Adipose tissue (tissue), 3 donors: Measurements from ENCODE around the gene COL6A1. TPM values are rescaled to one million over a fixed set of nuclear protein-coding genes. Genes with fewer than 3 reads are reported as not detected.

Experiments used
- H3K27ac ChIP-seq: one replicate; pipeline ENCODE4 v1.5.1; 2013; ENCODE audit warnings: low read depth, low read length
- WGBS, 3 donors: extraction: QIAGEN DNeasy Blood & Tissue Kit; methylation state at CpG; one replicate each; pipeline ENCODE4 v1.1.7; 2013; 5-methylcytosine and 5-hydroxymethylcytosine counted together
- polyA plus RNA-seq, 3 donors: library from polyadenylated mRNA; stranded (reverse); fragments of 200-250 nt; gene quantifications; one replicate each; pipeline ENCODE4 v1.2.3, GENCODE V29; 2013
- donor health status: healthy with polysubstance abuse.
- donor health status: Bipolar disorder and iron deficiency.
- donor health status: healthy.

The COL6A1 gene
- polyA plus RNA-seq = 100 to 1,000 TPM in 2 of 3 donors, 10 to 100 TPM in 1; 74.2 to 471 (median 345) TPM

- 0 to 2% (median 1%) methylated on average over 29 to 44 of the region's 63 CpGs for WGBS, 3 donors
- H3K27ac ChIP-seq = no peak within 1 kb of the TSS
Observed at GRCh38 chr21:45981151-45982091, at the start of gene COL6A1. COL6A1 (plus strand) TSS chr21:45981770; CDS start chr21:45981851, 81 bp downstream.

GRCh38 chr21:45932922-45933502 lies 48.6 kb upstream of the COL6A1 start:
- H3K27ac ChIP-seq = no peak overlapping the region
- WGBS, 3 donors = 57 to 73% (median 73%) methylated on average over 9 of the region's 9 CpGs

GRCh38 chr21:45934085-45934484 lies 47.5 kb upstream of the COL6A1 start:
- no peak overlapping the region for H3K27ac ChIP-seq
- 50 to 66% (median 62%) methylated on average over 6 of the region's 6 CpGs for WGBS, 3 donors

GRCh38 chr21:45934554-45934953 lies 47.0 kb upstream of the COL6A1 start:
- 83 to 87% (median 84%) methylated on average over 3 of the region's 3 CpGs for WGBS, 3 donors
- no peak overlapping the region for H3K27ac ChIP-seq

GRCh38 chr21:45935628-45936027 lies 45.9 kb upstream of the COL6A1 start:
- no peak overlapping the region for H3K27ac ChIP-seq
- WGBS, 3 donors = 73 to 81% (median 78%) methylated on average over 3 of the region's 3 CpGs

GRCh38 chr21:45937721-45938452 lies 43.7 kb upstream of the COL6A1 start:
- WGBS, 3 donors = 75 to 83% (median 76%) methylated on average over 17 of the region's 17 CpGs
- H3K27ac ChIP-seq = no peak overlapping the region

- no peak overlapping the region for H3K27ac ChIP-seq
- 87 to 100% (median 97%) methylated on average over 1 of the region's 1 CpG for WGBS, 3 donors
Observed at GRCh38 chr21:45938453-45938755, 43.2 kb upstream of the COL6A1 start.

- WGBS, 3 donors = 83 to 91% (median 89%) methylated on average over 17 of the region's 17 CpGs
Observed at GRCh38 chr21:45938811-45939520, 42.6 kb upstream of the COL6A1 start.

GRCh38 chr21:45939521-45940045 lies 42.0 kb upstream of the COL6A1 start:
- H3K27ac ChIP-seq = no peak overlapping the region
- 80 to 90% (median 88%) methylated on average over 14 to 15 of the region's 15 CpGs for WGBS, 3 donors

More at GRCh38 chr21:45938811-45939520, 42.6 kb upstream of the COL6A1 start:
- no peak overlapping the region for H3K27ac ChIP-seq

- 86 to 97% (median 92%) methylated on average over 20 of the region's 20 CpGs for WGBS, 3 donors
- H3K27ac ChIP-seq = no peak overlapping the region
Observed at GRCh38 chr21:45940091-45940490, 41.5 kb upstream of the COL6A1 start.

- 77 to 86% (median 78%) methylated on average over 21 to 23 of the region's 23 CpGs for WGBS, 3 donors
- no peak overlapping the region for H3K27ac ChIP-seq
Observed at GRCh38 chr21:45940621-45941337, 40.8 kb upstream of the COL6A1 start.

GRCh38 chr21:45941338-45941710 lies 40.2 kb upstream of the COL6A1 start:
- 69 to 88% (median 87%) methylated on average over 12 to 14 of the region's 14 CpGs for WGBS, 3 donors
- H3K27ac ChIP-seq = no peak overlapping the region

- no peak overlapping the region for H3K27ac ChIP-seq
- WGBS, 3 donors = 80 to 85% (median 84%) methylated on average over 31 to 32 of the region's 32 CpGs
Observed at GRCh38 chr21:45941717-45942546, 39.6 kb upstream of the COL6A1 start.

- 67 to 81% (median 79%) methylated on average over 19 to 20 of the region's 20 CpGs for WGBS, 3 donors
- no peak overlapping the region for H3K27ac ChIP-seq
Observed at GRCh38 chr21:45942755-45943629, 38.6 kb upstream of the COL6A1 start.

- 68 to 85% (median 79%) methylated on average over 8 of the region's 8 CpGs for WGBS, 3 donors
- H3K27ac ChIP-seq = no peak overlapping the region
Observed at GRCh38 chr21:45943630-45944540, 37.7 kb upstream of the COL6A1 start.
